ENCODE results near the gene FLAD1. TPM values are rescaled to one million over a fixed set of nuclear protein-coding genes. Genes with fewer than 3 reads are reported as not detected.

Gene FLAD1
- total and polyA plus RNA-seq, 2 of the 8 experiments (the other 6 are each of a cell fraction or from before 2014, with no cell fraction given): 104 to 143 TPM

- Histone ChIP-seq H3K23ac (ENCODE audit: insufficient read length) (no peak overlapping the region), H3K4ac (replicated peaks; ENCODE audit: insufficient read length, low read depth, low read length) (no peak overlapping the region), H2AFZ (ENCODE audit: low read length) (peak overlapping the region; percentile 96), H2BK15ac (ENCODE audit: low read length) (0 out of 2 replicates have a peak overlapping the region, but pooled peaks have one; percentile 22), H3K18ac (ENCODE audit: extremely low read depth, low read length) (peak overlapping the region; percentile 79), H4K8ac (ENCODE audit: extremely low read depth, insufficient read depth, low read length) (peak overlapping the region; percentile 53; the same call in 1 of the 2 replicates), H3K9ac (replicated peaks in 1 of 4; ENCODE audit: extremely low read depth in 1 of 4, low read depth in 3 of 4, low read length in 3 of 4) (peak overlapping the region; percentile 63 to 99 (median 99)), H3K56ac (replicated peaks; ENCODE audit: insufficient read length, low read depth, low read length) (no peak overlapping the region), H3K79me2 (ENCODE audit: control insufficient read depth in 1 of 2, insufficient read depth in 2 of 2, low read length in 2 of 2) (no peaks in the 10 kb centered on the region), H2BK120ac (replicated peaks; ENCODE audit: low read depth, low read length) (no peak overlapping the region), H3K9me3 (ENCODE audit: insufficient read depth in 2 of 2, low read depth in 1 of 2, low read length in 1 of 2) (no peaks in the 10 kb centered on the region), H2BK12ac (ENCODE audit: low read depth, low read length) (peak overlapping the region; percentile 98; the same call in 1 of the 2 replicates), H3K27me3 (replicated peaks in 1 of 4; ENCODE audit: control insufficient read depth in 3 of 4, extremely low read depth in 1 of 4, insufficient read depth in 3 of 4, low read length in 3 of 4) (no peaks in the 10 kb centered on the region), H3K14ac (ENCODE audit: insufficient read length) (no peak overlapping the region), H3K36me3 (ENCODE audit: control insufficient read depth in 2 of 4, insufficient read depth in 4 of 4, low read length in 3 of 4) (no peaks in the 10 kb centered on the region), H4K5ac (ENCODE audit: insufficient read length, low read depth, low read length) (no peak overlapping the region), H2BK20ac (ENCODE audit: low read length) (no peak overlapping the region), H3K4me1 (replicated peaks in 1 of 4; ENCODE audit: control insufficient read depth in 3 of 4, insufficient read depth in 4 of 4, low read length in 3 of 4) (peaks cover 4 to 9% (median 7%) of the 10 kb centered on the region in 4 experiments; a peak in 6 of 7 replicates), H2BK5ac (ENCODE audit: low read depth, low read length) (peak overlapping the region; percentile 100), H4K91ac (replicated peaks; ENCODE audit: insufficient read length, low read length) (no peak overlapping the region), H2AK5ac (ENCODE audit: low read depth, low read length) (no peak overlapping the region), H3K27ac (ENCODE audit: low read depth, low read length) (peak overlapping the region; percentile 99), H3K4me3 (ENCODE audit: extremely low read depth in 1 of 4, insufficient read depth in 2 of 4, low read depth in 3 of 4, low read length in 4 of 4) (peak overlapping the region; percentile 71 to 87 (median 72)), H4K20me1 (replicated peaks in 1 of 2; ENCODE audit: control insufficient read depth in 1 of 2, insufficient read depth in 2 of 2, low read length in 2 of 2) (no peaks in the 10 kb centered on the region), H3K79me1 (ENCODE audit: low read depth, low read length) (no peaks in the 10 kb centered on the region; the same call in 1 of the 2 replicates), H3K23me2 (ENCODE audit: low read depth, low read length) (peaks cover 12% of the 10 kb centered on the region), H3K4me2 (ENCODE audit: insufficient read depth in 1 of 2, low read depth in 2 of 2, low read length in 2 of 2) (peak overlapping the region; percentile 79 to 94)
- ChIA-PET CTCF (ENCODE audit: partially characterized antibody) (interaction anchor here (1.2 to 2.5 kb wide), 6 partner anchors 19 to 275 kb away, joined by 3 to 6 read pairs (median 4); partner anchors contain the start of gene PBXIP1), POLR2A (ENCODE audit: partially characterized antibody) (interaction anchor here (0.5 to 2.6 kb wide), 34 partner anchors 10 to 461 kb away, joined by 3 to 22 read pairs (median 4); partner anchors contain the start of genes ADAM15, ADAR, FLAD1 and LENEP)
- DNase-seq (ENCODE audit: low read depth in 1 of 2, low spot score in 2 of 2): peak in 1 of 2 experiments; percentile 89
- 4% methylated on average over 36 of the region's 36 CpGs; no CpG with 5 or more reads in 1 of the 2 experiments for WGBS, 2 experiments (ENCODE audit: extremely low coverage in 1 of 2, insufficient coverage in 1 of 2, insufficient read length in 1 of 2, insufficient replicate concordance in 2 of 2, low coverage in 1 of 2, low lambda C conversion rate in 2 of 2, missing lambda C conversion rate in 1 of 2)
- no peak for FAIRE-seq
- TF ChIP-seq RAD21 (IDR thresholded peaks at IDR 0.05 in 1 of 2, conservative IDR thresholded peaks at IDR 0.05 in 1 of 2; ENCODE audit: low read depth in 2 of 2, low read length in 2 of 2) (no peak), ASH2L (IDR thresholded peaks at IDR 0.05; ENCODE audit: low read length) (no peak), JUND (IDR thresholded peaks at IDR 0.05; ENCODE audit: low read length) (peak; percentile 96), CREB1 (IDR thresholded peaks at IDR 0.05) (peak; percentile 97), TAF1 (IDR thresholded peaks at IDR 0.05; ENCODE audit: low read depth, low read length) (peak; percentile 69; the same call in 1 of the 2 replicates), CBX8 (IDR thresholded peaks at IDR 0.05; ENCODE audit: borderline replicate concordance, low read depth, low read length) (no peak), NANOG (IDR thresholded peaks at IDR 0.05; ENCODE audit: insufficient read depth, low read depth, low read length, poor library complexity, severe bottlenecking) (no peak), CHD1 (IDR thresholded peaks at IDR 0.05; ENCODE audit: low read depth, low read length) (peak; percentile 92; the same call in 1 of the 2 replicates), EZH2 (IDR thresholded peaks at IDR 0.05; ENCODE audit: low read depth, low read length, severe bottlenecking) (no peak), GTF2F1 (IDR thresholded peaks at IDR 0.05; ENCODE audit: borderline replicate concordance, low read depth, low read length) (no peak)
Observed at GRCh38 chr1:154937085-154937987, 45.8 kb upstream of the FLAD1 start.

Data from H1 (cell line).